Stimulated activated CD4-positive, alpha-beta T cell treated with anti-CD3 and anti-CD28 coated beads, Interleukin-1b, Interleukin-23, amount 100 ng/mL, for 4 hours (primary cell): ENCODE results near the gene EXD3.
"Not testable (repeated sequence)": the region's sequence is repeated elsewhere in the genome, so short reads cannot be mapped to it uniquely, and the experiment has no call there.

Experiments
- DNase-seq, 2 donors: peaks; one replicate each; pipeline ENCODE4 v3.0.0-alpha.2; 2020; ENCODE audit warnings: low read depth in 2 of 2

The EXD3 gene

GRCh38 chr9:137380171-137380570 is 42.8 kb downstream of the EXD3 start:
- no peak for DNase-seq

- no peak for DNase-seq
Observed at GRCh38 chr9:137379761-137380161, 43.2 kb downstream of the EXD3 start.

- DNase-seq, result not testable (repeated sequence)
Observed at GRCh38 chr9:137378688-137379410, 44.1 kb downstream of the EXD3 start.

DNA sequence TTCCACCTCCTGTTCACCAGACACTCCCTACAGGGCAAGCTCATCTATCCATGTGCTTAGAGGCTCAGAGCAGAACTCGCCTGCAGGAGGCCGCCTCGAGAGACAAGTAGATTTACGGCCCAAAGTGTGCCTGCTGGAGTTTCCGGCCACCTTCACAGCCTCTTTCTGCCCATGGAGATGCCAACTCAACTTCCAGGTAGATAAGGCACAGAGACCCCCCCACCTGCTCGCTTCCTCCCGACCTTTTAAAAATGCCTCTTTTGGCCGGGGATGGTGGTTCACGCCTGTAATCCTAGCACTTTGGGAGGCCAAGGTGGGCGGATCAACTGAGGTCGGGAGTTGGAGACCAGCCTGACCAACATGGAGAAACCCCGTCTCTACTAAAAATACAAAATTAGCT is 46.6 kb downstream of the EXD3 start:
- no peak for DNase-seq

- no peak for DNase-seq
Observed at GRCh38 chr9:137375321-137376058, 47.5 kb downstream of the EXD3 start.

DNA sequence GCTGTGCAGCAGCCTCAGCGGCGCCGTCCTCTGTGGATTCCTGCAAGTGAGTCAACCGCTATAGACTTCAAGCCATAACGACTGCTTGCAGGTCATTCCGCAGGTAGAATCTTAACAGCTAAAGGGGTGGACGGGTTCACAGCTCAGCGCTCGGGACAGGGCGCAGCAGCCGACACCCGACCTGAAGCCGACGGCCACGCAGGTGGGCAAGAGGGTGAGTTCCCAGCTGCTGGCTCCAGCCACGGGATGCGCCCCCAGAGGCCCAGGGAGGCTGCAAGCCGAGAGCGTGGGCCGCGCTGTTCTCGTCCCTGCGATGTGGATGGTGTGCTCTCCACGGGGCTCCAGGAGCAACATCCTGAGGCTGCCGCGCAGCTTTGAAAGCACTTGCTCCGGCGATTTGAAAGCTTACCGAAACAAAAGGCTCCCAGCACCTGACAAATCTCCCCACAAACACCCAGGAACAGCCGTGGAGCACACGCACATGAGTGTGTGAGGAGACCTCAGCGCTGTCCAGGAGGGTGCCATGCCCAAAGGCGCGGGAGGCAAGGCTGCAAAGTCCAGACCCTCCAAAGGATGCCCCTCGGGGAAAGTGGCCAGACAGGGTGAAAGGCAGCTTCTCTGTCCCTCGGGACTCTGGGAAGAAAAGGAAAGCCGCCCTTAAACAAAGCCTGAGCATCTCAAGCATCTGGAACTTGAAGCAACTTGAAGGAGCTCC is 48.7 kb downstream of the EXD3 start:
- no peak for DNase-seq

DNA sequence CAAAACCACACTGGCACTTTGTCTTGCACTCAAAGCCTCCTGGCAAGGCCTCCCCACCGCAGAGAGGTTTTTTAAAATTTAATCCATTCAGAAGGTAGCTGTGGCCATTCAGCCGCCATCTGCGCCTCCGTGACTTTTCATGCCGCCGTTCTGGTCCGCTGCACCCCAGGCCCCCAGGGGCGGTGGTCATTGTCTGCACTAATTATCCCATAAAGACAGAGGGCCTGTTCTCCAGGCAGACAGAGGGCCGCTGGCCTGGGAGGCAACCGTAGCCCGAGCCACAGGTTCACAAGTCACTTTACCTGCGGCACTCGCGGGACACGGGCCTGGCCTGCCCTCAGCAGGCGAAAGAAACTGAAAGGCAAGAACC is 49.4 kb downstream of the EXD3 start:
- no peak for DNase-seq

GRCh38 chr9:137372693-137373610 is 50.0 kb downstream of the EXD3 start:
- no peak for DNase-seq

GRCh38 chr9:137371946-137372651 is 50.9 kb downstream of the EXD3 start:
- no peak for DNase-seq

- no peak for DNase-seq
Observed at GRCh38 chr9:137371521-137371941, 51.4 kb downstream of the EXD3 start.

DNA sequence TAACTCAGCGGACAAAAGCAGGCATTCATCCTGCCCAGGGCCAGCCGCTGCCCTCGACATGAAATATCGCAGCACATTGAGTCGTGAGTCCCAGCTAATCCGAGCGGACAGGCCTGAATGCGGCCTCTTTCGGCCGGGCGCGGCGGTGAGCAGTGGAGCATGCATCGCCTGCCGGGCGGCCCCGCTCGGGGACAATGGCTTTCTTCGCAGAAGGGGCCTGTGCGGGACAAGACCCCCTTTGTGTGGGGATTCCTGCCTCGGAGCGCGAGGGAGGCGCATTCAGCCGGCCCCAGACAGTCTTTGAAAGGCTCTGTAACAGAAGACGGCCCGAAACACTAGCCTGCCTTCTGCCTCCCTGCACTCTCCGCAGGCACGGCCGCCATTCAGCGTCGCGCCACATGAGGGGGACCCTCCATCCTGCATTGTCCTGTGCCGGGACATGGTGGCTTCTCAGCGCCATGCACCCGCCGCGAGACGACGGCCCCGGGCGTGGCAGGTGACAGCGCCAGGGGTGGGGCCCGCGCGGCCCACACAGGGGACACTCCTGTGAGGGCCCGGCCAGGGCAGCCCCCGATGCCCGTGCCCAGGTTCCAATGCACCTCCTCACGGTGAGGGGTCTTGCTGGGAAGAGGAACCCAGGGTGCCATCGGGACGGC is 52.0 kb downstream of the EXD3 start:
- no peak for DNase-seq

DNA sequence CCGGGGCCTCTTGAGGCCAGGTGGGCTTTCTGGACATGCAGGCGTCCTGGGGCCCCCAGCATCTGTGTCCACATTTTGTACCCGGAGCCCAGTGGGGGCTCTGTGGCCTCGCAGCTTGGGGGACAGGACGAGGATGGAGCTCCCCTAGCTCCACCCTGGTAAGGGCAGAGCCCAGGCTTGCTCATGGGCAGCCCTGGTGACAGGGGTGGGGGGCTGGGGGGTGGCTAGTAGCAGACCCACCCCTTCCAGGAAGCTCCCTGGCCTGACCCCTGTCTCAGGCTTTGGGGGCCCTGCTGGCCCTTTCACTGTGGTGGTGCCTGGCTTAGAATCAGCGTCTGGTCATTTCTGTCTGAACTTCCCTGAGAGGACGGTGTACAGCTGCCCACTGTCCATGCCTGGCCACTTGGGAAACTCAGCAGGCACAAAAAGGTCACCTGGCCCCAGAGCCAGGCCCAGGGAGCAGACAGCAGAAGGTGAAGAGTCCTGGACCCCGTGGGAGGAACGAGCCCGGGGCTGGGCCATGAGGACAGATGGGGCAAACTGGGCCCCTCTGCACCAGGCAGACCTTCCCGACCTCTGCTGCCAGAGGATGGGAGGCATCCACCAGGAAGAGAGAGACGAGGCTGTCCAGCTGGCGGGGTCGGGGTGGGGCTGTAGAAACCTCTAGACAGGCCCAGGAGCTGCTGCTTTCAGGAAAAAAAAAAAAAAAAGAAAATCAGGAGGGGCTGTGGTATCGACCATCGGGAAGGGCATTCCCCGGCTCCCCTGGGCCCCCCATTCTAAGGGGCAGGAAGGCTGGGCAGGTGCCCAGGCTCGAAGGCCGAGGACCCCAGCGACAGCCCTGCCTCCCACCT is 52.8 kb downstream of the EXD3 start:
- no peak for DNase-seq

DNA sequence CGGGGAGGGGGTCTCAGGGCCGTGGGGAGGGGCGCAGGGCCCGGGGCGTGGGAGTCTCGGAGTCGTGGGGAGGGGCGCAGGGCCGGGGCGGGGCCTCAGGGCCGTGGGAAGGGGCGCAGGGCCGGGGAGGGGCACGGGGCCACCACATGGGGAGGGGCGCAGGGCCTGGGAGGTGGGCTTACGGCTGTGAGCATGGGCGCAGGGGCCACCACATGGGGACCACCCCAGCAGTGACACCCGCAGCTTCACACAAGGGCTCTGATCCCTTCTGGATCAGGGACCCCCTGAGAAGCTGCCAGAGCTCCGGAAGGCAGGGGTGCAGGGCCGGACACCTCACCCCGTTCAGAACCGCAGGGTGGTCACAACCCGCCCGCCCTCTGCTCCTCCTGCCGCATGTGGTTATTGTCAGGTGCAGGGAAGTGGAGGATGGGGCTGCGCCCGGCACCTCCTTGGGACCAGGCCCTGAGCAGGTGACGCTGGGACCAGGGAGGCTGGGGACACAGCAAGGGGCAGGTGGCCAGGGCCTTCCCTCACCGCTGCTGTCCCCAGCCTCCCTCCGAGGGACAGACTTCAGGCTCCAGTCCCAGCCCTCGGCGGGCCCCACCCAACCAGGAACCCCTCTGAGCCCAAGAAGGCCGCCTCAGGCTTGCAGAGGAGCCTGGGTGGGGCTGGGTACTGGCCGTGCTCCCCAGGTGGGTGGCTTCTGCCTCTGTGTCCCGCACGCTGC is 53.7 kb downstream of the EXD3 start:
- DNase-seq, result no peak

- no peak for DNase-seq
Observed at GRCh38 chr9:137368431-137369035, 54.4 kb downstream of the EXD3 start.

- no peak for DNase-seq
Observed at GRCh38 chr9:137367506-137368430, 55.2 kb downstream of the EXD3 start.

GRCh38 chr9:137366891-137367381 is 56.0 kb downstream of the EXD3 start:
- DNase-seq, result no peak

DNA sequence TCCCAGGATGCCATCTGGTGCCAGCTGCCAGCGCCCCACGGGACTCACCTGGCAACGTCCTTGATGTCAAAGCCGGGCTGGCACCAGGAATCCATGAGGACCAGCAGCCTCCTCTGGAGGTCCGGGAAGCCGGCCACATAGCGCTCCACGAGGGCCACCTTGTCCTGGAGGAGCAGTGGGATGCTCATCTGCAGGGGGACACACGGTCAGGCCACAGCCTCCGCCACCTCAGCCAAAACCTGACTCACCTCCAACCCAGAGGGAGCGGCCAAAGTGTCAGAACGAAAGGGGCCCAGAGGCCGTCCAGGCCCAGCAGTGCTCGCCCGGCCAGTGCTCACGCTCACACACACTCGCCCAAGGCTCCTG is 56.5 kb downstream of the EXD3 start:
- DNase-seq, result no peak
